Stomach (tissue), 9 donors: ENCODE measurements around the gene MFSD6L. TPM values are rescaled to one million over a fixed set of nuclear protein-coding genes. Genes with fewer than 3 reads are reported as not detected.

Experiments used
- DNase-seq, 2 donors: peaks; one replicate each; pipeline versions ENCODE4 v3.0.0 to v3.0.0-alpha.2; 2013 to 2019
- H3K27ac ChIP-seq, 5 donors: fragments of 200-600 bp in 4 of 5; sonication (generic) in 4 of 5; one replicate each; pipeline ENCODE4 v1.5.1; 2013 to 2019; ENCODE audit warnings: mild to moderate bottlenecking in 1 of 5, moderate library complexity in 1 of 5
- H3K27me3 ChIP-seq, 3 donors: fragments of 200-600 bp; sonication (generic); one replicate each; pipeline ENCODE4 v1.5.1; 2017 to 2019; ENCODE audit warnings: mixed run types in 1 of 3
- H3K36me3 ChIP-seq, 4 donors: fragments of 200-600 bp; sonication (generic); 1 replicate in 3 of 4; 2 replicates in 1 of 4; pipeline ENCODE4 v1.5.1; 2016 to 2019
- H3K4me1 ChIP-seq, 4 donors: fragments of 200-600 bp; sonication (generic); one replicate each; pipeline ENCODE4 v1.5.1; 2016 to 2019
- H3K4me3 ChIP-seq, 4 donors: fragments of 200-600 bp; sonication (generic) in 3 of 4; one replicate each; pipeline ENCODE4 v1.5.1; 2016 to 2019; ENCODE audit warnings: mild to moderate bottlenecking in 1 of 4
- H3K9me3 ChIP-seq, 4 donors: fragments of 200-600 bp; sonication (generic); one replicate each; pipeline ENCODE4 v1.5.1; 2016 to 2019
- EP300 ChIP-seq: sonication (generic); formaldehyde crosslinking; IDR thresholded peaks from one replicate; pipeline ENCODE4 v1.6.1; 2017; ENCODE audit warnings: antibody characterized with exemption
- POLR2A ChIP-seq, 4 donors: fragments of 450-650 bp; IDR thresholded peaks; one replicate each; pipeline ENCODE4 v1.6.1; 2016; ENCODE audit warnings: antibody characterized with exemption in 4 of 4, control low read depth in 2 of 4, mild to moderate bottlenecking in 1 of 4, moderate library complexity in 1 of 4
- POLR2AphosphoS5 ChIP-seq, 3 donors: sonication (generic); formaldehyde crosslinking; IDR thresholded peaks; one replicate each; pipeline ENCODE4 v1.6.1; 2016; ENCODE audit warnings: antibody characterized with exemption in 3 of 3
- WGBS, 5 donors: extraction: QIAGEN DNeasy Blood & Tissue Kit in 3 of 5; methylation state at CpG; one replicate each; pipeline versions ENCODE4 v1.1.5 to v1.1.7; 2013 to 2018; 5-methylcytosine and 5-hydroxymethylcytosine counted together
- intact Hi-C: fragments of 100-400 bp; cut with DNase I; formaldehyde crosslinking; loops from one replicate; pipeline ENCODE4 v1.15.1; 2023; ENCODE audit warnings: low total_unique reads
- polyA plus RNA-seq, 3 donors: library from polyadenylated mRNA; stranded (reverse); fragments of 200-250 nt; gene quantifications; one replicate each; pipeline ENCODE4 v1.2.3, GENCODE V29; 2013
- total RNA-seq, 5 donors: library from RNA; depleted of rRNA; stranded (reverse); fragments of >200 nt; gene quantifications; one replicate each; pipeline versions ENCODE4 v1.1.0 to v1.2.3, GENCODE V29; 2014 to 2016
- TF ChIP-seq, protein P1 (sequence below), 7 experiments: fragments of 450-650 bp in 4 of 7; fragments of 200-600 bp in 3 of 7; sonication (generic) in 3 of 7; IDR thresholded peaks; one replicate each; pipeline ENCODE4 v1.5.1; 2016 to 2019; ENCODE audit warnings: antibody characterized with exemption in 7 of 7, control low read depth in 2 of 7, mild to moderate bottlenecking in 1 of 7
- donor health status: healthy with polysubstance abuse.
- donor health status: Bipolar disorder and iron deficiency.
- donor health status: healthy.

MFSD6L gene
- total and polyA plus RNA-seq, 8 donors, result 0.76 to 22.6 (median 4.5) TPM; not detected in 2

DNA sequence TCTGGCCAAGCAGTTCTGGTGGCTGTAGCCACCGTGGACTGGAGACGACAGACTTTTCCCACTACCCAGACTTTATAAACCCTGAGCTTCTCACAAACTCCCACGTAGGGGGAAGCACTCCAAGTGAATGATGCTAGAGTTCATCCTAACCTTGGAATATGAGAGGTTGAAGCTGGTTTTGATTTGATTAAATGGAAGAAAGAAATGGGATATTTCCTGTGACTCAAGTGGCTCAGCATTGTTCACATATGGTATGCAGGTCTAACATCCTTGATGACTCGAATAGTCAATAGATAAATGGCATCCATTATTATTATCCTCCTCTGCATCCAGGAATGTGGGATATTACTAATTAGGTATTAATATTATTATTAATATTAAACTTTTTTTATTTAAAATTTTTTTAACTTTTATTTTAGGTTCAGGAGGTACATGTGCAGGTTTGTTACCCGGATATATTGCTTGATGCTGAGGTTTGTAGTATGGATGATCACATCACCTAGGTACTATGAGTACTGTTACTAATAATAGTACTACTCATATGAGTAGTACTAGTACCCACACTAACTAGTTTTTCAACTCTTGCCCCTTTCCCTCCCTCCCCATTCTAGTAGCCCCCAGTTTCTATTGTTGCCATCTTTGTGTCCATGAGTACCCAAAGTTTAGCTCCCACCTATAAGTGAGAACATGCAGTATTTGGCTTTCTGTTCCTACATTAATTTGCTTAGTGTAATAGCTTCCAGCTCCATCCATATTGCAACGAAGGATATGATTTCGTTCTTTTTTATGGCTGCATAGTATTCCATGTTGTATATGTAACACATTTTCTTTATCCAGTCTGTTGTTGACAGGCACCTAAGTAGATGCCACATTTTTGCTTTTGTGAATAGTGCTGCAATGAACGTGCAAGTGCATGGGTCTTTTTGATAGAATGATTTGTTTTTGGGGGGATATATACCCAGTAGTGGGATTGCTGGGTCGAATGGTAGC is 45.4 kb upstream of the MFSD6L start:
- TF ChIP-seq POLR2A (IDR thresholded peaks at IDR 0.05), result no peak
- no peak for TF ChIP-seq EP300
- no peaks in the 10 kb centered on the region for H3K36me3 ChIP-seq
- intact Hi-C loops, result no loop called here
- H3K27ac ChIP-seq, result no peak overlapping the region
- 81 to 89% (median 85%) methylated on average over 9 of the region's 9 CpGs for WGBS, 5 donors
- H3K27me3 ChIP-seq, result no peaks in the 10 kb centered on the region
- H3K4me1 ChIP-seq, result no peaks in the 10 kb centered on the region
- no peak overlapping the region for H3K4me3 ChIP-seq
- DNase-seq, result no peak
- H3K9me3 ChIP-seq, result no peaks in the 10 kb centered on the region

DNA sequence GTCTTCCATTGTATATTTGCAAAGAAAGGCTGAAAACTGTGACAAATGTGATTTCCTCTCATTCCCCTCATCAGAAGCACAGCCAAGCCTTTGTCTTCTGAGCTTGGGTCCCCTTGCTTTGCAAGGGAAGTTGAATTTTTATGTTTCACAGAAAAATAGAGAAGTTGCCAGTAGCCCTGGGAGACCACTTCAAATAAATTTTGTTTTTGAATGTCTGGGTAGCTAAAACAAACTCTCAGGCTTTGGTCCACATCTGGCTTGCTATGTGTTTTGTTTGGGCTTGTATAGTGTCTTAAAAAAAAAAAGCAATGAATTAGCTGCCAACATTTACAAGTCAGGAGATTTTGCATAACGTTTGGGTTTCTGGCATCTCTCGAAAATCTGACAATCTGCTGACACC is 44.2 kb upstream of the MFSD6L start:
- WGBS, 5 donors, result 25 to 62% (median 54%) methylated on average over 2 of the region's 2 CpGs
- DNase-seq, result no peak
- intact Hi-C loops, result no loop called here
- TF ChIP-seq POLR2A (IDR thresholded peaks at IDR 0.05), result no peak
- TF ChIP-seq EP300, result no peak
- TF ChIP-seq, protein P1, sequence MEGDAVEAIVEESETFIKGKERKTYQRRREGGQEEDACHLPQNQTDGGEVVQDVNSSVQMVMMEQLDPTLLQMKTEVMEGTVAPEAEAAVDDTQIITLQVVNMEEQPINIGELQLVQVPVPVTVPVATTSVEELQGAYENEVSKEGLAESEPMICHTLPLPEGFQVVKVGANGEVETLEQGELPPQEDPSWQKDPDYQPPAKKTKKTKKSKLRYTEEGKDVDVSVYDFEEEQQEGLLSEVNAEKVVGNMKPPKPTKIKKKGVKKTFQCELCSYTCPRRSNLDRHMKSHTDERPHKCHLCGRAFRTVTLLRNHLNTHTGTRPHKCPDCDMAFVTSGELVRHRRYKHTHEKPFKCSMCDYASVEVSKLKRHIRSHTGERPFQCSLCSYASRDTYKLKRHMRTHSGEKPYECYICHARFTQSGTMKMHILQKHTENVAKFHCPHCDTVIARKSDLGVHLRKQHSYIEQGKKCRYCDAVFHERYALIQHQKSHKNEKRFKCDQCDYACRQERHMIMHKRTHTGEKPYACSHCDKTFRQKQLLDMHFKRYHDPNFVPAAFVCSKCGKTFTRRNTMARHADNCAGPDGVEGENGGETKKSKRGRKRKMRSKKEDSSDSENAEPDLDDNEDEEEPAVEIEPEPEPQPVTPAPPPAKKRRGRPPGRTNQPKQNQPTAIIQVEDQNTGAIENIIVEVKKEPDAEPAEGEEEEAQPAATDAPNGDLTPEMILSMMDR (IDR thresholded peaks at IDR 0.05), result no peak
- TF ChIP-seq POLR2AphosphoS5 (IDR thresholded peaks at IDR 0.05), result no peak
- no peak overlapping the region for H3K4me3 ChIP-seq
- H3K27ac ChIP-seq, result no peak overlapping the region
- H3K27me3 ChIP-seq, result peaks cover 0 to 6% (median 0%) of the 10 kb centered on the region in 3 donors
- no peaks in the 10 kb centered on the region for H3K9me3 ChIP-seq
- no peaks in the 10 kb centered on the region for H3K4me1 ChIP-seq
- H3K36me3 ChIP-seq, result no peaks in the 10 kb centered on the region

DNA sequence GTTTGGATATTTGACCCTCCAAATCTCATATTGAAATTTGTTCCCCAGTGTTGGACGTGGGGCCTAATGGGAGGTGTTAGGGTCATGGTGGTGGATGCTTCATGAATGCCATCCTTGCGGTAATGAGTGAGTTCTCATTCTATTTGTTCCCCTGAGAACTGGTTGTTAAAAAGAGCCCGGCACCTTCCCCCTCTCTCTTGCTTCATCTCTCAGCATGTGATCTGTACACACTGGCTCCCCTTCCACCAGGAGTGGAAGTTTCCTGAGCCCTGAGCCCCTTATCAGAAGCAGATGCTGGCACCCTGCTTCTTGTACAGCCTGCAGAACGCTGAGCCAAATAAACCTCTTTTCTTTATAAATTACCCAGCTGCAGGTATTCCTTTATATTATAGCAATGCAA is 42.7 kb upstream of the MFSD6L start:
- Histone ChIP-seq H3K9me3 (no peaks in the 10 kb centered on the region), H3K27me3 (peaks cover 0 to 20% (median 0%) of the 10 kb centered on the region in 3 donors), H3K4me3 (no peak overlapping the region), H3K36me3 (no peaks in the 10 kb centered on the region), H3K4me1 (no peaks in the 10 kb centered on the region), H3K27ac (no peak overlapping the region)
- intact Hi-C loops, result no loop called here
- DNase-seq, result no peak
- TF ChIP-seq POLR2AphosphoS5 (IDR thresholded peaks at IDR 0.05) (no peak), POLR2A (IDR thresholded peaks at IDR 0.05) (no peak), EP300 (no peak)
- TF ChIP-seq, protein P1 (IDR thresholded peaks at IDR 0.05), result no peak
- WGBS, 5 donors, result 66 to 75% (median 68%) methylated on average over 4 of the region's 4 CpGs

DNA sequence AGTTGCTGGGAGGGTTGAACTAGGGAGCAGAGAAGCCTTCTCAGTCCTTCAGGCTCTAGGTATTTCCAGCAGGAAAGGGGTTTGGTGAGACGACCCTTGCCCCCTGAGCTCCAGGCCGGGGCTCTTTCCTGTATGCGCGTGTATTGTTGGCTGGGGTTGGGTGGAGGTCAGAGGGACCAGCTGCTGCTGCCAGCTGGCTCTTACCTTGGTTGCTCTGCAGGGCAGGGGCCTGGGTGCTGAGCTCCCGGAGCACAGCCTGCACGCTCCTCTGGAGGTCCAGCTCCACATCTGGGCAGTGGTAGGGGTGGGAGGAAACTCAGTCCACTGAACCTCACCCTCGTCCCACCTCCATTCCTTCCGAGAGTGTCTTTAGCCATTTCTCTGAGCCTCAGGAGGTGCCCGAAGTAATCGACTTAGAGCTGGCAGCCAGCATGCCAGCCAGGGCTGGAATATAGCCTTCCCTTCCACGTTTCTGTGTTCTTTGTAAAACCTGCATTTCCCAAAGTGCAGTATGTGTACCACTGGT is 40.3 kb upstream of the MFSD6L start:
- H3K27me3 ChIP-seq, result peaks cover 0 to 44% (median 0%) of the 10 kb centered on the region in 3 donors
- WGBS, 5 donors, result 40 to 59% (median 46%) methylated on average over 11 of the region's 11 CpGs
- no peak overlapping the region for H3K27ac ChIP-seq
- H3K9me3 ChIP-seq, result no peaks in the 10 kb centered on the region
- H3K4me3 ChIP-seq, result no peak overlapping the region
- intact Hi-C loops, result no loop called here
- H3K36me3 ChIP-seq, result no peaks in the 10 kb centered on the region
- H3K4me1 ChIP-seq, result no peaks in the 10 kb centered on the region
- no peak for DNase-seq
- TF ChIP-seq POLR2AphosphoS5 (IDR thresholded peaks at IDR 0.05), result no peak
- no peak for TF ChIP-seq EP300
- TF ChIP-seq POLR2A (IDR thresholded peaks at IDR 0.05), result no peak
- TF ChIP-seq, protein P1 (IDR thresholded peaks at IDR 0.05), result no peak
